Neural cell (in vitro differentiated cells): Measurements from ENCODE around the gene MAP4K4. TPM values are rescaled to one million over a fixed set of nuclear protein-coding genes. Genes with fewer than 3 reads are reported as not detected.

Experiments
- H2AFZ ChIP-seq: fragments of 200-600, 300-800 bp; sonication (generic), shearing (Covaris generic); 2 replicates; pipeline ENCODE4 v1.6.0; 2014; ENCODE audit warnings: low read depth, mild to moderate bottlenecking, antibody characterized with exemption, low read length, moderate library complexity
- H3F3A ChIP-seq: fragments of 200-600 bp; shearing (Covaris generic); 2 replicates; pipeline ENCODE4 v1.6.1; 2016; ENCODE audit warnings: mild to moderate bottlenecking, moderate library complexity, mixed read lengths, antibody characterized with exemption, low read length; ENCODE audit not compliant: insufficient read depth, poor library complexity, severe bottlenecking
- H3K27ac ChIP-seq: fragments of 200-600, 300-800 bp; sonication (generic), shearing (Covaris generic); 2 replicates; pipeline ENCODE4 v1.5.1; 2014; ENCODE audit warnings: mild to moderate bottlenecking, low read length, moderate library complexity
- H3K27me3 ChIP-seq: fragments of 300-800, 200-600 bp; sonication (generic), shearing (Covaris generic); 2 replicates; pipeline ENCODE4 v1.6.0; 2014; ENCODE audit warnings: mild to moderate bottlenecking, low read depth, low read length, moderate library complexity; ENCODE audit not compliant: insufficient read depth
- H3K36me3 ChIP-seq: fragments of 300-800, 200-600 bp; sonication (generic), shearing (Covaris generic); 2 replicates; pipeline ENCODE4 v1.5.1; 2014; ENCODE audit warnings: mild to moderate bottlenecking, antibody characterized with exemption, low read length, moderate library complexity; ENCODE audit not compliant: insufficient read depth
- H3K4me2 ChIP-seq: fragments of 300-800, 200-600 bp; sonication (generic), shearing (Covaris generic); 2 replicates; pipeline ENCODE4 v1.6.0; 2014; ENCODE audit warnings: mild to moderate bottlenecking, low read length
- H3K4me3 ChIP-seq: fragments of 300-800, 200-600 bp; sonication (generic), shearing (Covaris generic); 2 replicates; pipeline ENCODE4 v1.5.1; 2014; ENCODE audit warnings: mild to moderate bottlenecking, low read length, moderate library complexity
- H3K79me2 ChIP-seq: fragments of 200-600 bp; shearing (Covaris generic); replicated peaks from 2 replicates; pipeline ENCODE4 v1.6.0; 2014; ENCODE audit warnings: mild to moderate bottlenecking, low read length, moderate library complexity; ENCODE audit not compliant: insufficient read depth
- H3K9ac ChIP-seq: fragments of 300-800, 200-600 bp; sonication (generic), shearing (Covaris generic); 2 replicates; pipeline ENCODE4 v1.6.1; 2016; ENCODE audit warnings: mild to moderate bottlenecking, low read length, mixed read lengths
- H3K9me2 ChIP-seq: fragments of 200-600 bp; shearing (Covaris generic); 2 replicates; pipeline ENCODE4 v1.6.1; 2016; ENCODE audit warnings: mild to moderate bottlenecking, low read length, mixed read lengths; ENCODE audit not compliant: insufficient read depth
- H3K9me3 ChIP-seq: fragments of 200-600, 300-800 bp; sonication (generic), shearing (Covaris generic); 2 replicates; pipeline ENCODE4 v1.6.1; 2016; ENCODE audit warnings: mild to moderate bottlenecking, mixed run types, low read length, moderate library complexity, mixed read lengths
- H4K20me1 ChIP-seq: fragments of 200-600 bp; shearing (Covaris generic); 2 replicates; pipeline ENCODE4 v1.6.1; 2016; ENCODE audit warnings: mild to moderate bottlenecking, mixed run types; ENCODE audit not compliant: insufficient read depth
- CTCF ChIP-seq: fragments of 450-650 bp; IDR thresholded peaks from 2 replicates; pipeline ENCODE4 v1.5.1; 2014; ENCODE audit warnings: antibody characterized with exemption, mild to moderate bottlenecking, moderate library complexity; ENCODE audit not compliant: poor library complexity, severe bottlenecking
- EP300 ChIP-seq: fragments of 450-650 bp; conservative IDR thresholded peaks from 2 replicates; pipeline ENCODE4 v1.6.1; 2014; ENCODE audit warnings: antibody characterized with exemption, mild to moderate bottlenecking, moderate library complexity; ENCODE audit not compliant: poor library complexity, severe bottlenecking
- EZH2 ChIP-seq: fragments of 200-600, 300-800 bp; shearing (Covaris generic), sonication (generic); IDR thresholded peaks from 2 replicates; pipeline ENCODE4 v1.6.1; 2014; ENCODE audit warnings: antibody characterized with exemption, low read length, borderline replicate concordance, mild to moderate bottlenecking; ENCODE audit not compliant: insufficient read depth, poor library complexity, severe bottlenecking
- MXI1 ChIP-seq: fragments of 450-650 bp; conservative IDR thresholded peaks from 2 replicates; pipeline ENCODE4 v1.6.1; 2014; ENCODE audit warnings: antibody characterized with exemption, mild to moderate bottlenecking; ENCODE audit not compliant: poor library complexity, severe bottlenecking
- POLR2AphosphoS5 ChIP-seq: IDR thresholded peaks from 2 replicates; pipeline ENCODE4 v1.6.1; 2012
- RAD21 ChIP-seq: fragments of 450-650 bp; conservative IDR thresholded peaks from 2 replicates; pipeline ENCODE4 v1.6.1; 2014; ENCODE audit warnings: antibody characterized with exemption, mild to moderate bottlenecking, moderate library complexity
- REST ChIP-seq: IDR thresholded peaks from 2 replicates; pipeline ENCODE4 v1.6.1; 2012; ENCODE audit warnings: borderline replicate concordance
- SMC3 ChIP-seq: fragments of 450-650 bp; conservative IDR thresholded peaks from 2 replicates; pipeline ENCODE4 v1.6.1; 2014; ENCODE audit warnings: antibody characterized with exemption, mild to moderate bottlenecking, moderate library complexity; ENCODE audit not compliant: poor library complexity
- TAF1 ChIP-seq: IDR thresholded peaks from 2 replicates; pipeline ENCODE4 v1.6.1; 2012; ENCODE audit warnings: low read depth
- polyA plus RNA-seq: library from polyadenylated mRNA; depleted of rRNA; stranded (reverse); fragments of >200 nt; gene quantifications from 2 replicates; pipeline ENCODE4 v1.2.3, GENCODE V29; 2014

The MAP4K4 gene
- polyA plus RNA-seq, 1 donor from 2014 or later = 125 TPM

GRCh38 chr2:101790857-101791256 lies 93.3 kb downstream of the MAP4K4 start:
- H2AFZ ChIP-seq = no peak overlapping the region
- no peak overlapping the region for H3K9ac ChIP-seq
- no peak for TF ChIP-seq EZH2
- no peak for TF ChIP-seq CTCF
- no peak for TF ChIP-seq POLR2AphosphoS5
- peaks cover 22% of the 10 kb centered on the region for H4K20me1 ChIP-seq
- no peak overlapping the region for H3K4me2 ChIP-seq
- H3K27me3 ChIP-seq = no peaks in the 10 kb centered on the region
- no peak overlapping the region for H3K4me3 ChIP-seq
- no peaks in the 10 kb centered on the region for H3K9me2 ChIP-seq
- H3F3A ChIP-seq = no peaks in the 10 kb centered on the region
- peaks cover 77% of the 10 kb centered on the region for H3K79me2 ChIP-seq
- H3K27ac ChIP-seq = no peak overlapping the region
- no peaks in the 10 kb centered on the region for H3K9me3 ChIP-seq
- no peaks in the 10 kb centered on the region for H3K36me3 ChIP-seq

GRCh38 chr2:101792208-101792607 lies 94.7 kb downstream of the MAP4K4 start:
- Histone ChIP-seq H3K9me2 (no peaks in the 10 kb centered on the region), H3K4me3 (no peak overlapping the region), H3K27ac (no peak overlapping the region), H3K36me3 (no peaks in the 10 kb centered on the region), H3F3A (no peaks in the 10 kb centered on the region), H2AFZ (no peak overlapping the region), H3K4me2 (no peak overlapping the region), H4K20me1 (peaks cover 19% of the 10 kb centered on the region), H3K9me3 (no peaks in the 10 kb centered on the region), H3K79me2 (peaks cover 77% of the 10 kb centered on the region), H3K9ac (no peak overlapping the region), H3K27me3 (no peaks in the 10 kb centered on the region)
- no peak for TF ChIP-seq MXI1
- TF ChIP-seq REST = no peak
- TF ChIP-seq SMC3 = no peak
- no peak for TF ChIP-seq TAF1
- TF ChIP-seq RAD21 = no peak
- TF ChIP-seq EZH2 = no peak
- no peak for TF ChIP-seq POLR2AphosphoS5
- TF ChIP-seq CTCF = no peak
- no peak for TF ChIP-seq EP300
